TTC549 (cell line): ENCODE data around the gene HCK.
"Not testable (repeated sequence)": the region's sequence is repeated elsewhere in the genome, so short reads cannot be mapped to it uniquely, and the experiment has no call there.

Experiments
- FAIRE-seq: peaks from 2 replicates; lab custom pipeline; 2012; peaks lifted over from hg19 to GRCh38; lab: Jason Lieb, UNC

Gene HCK

GRCh38 chr20:32029561-32029960, 22.5 kb upstream of the HCK start:
- FAIRE-seq = no peak

GRCh38 chr20:32031007-32031958, 20.8 kb upstream of the HCK start:
- peak; percentile 23 for FAIRE-seq

DNA sequence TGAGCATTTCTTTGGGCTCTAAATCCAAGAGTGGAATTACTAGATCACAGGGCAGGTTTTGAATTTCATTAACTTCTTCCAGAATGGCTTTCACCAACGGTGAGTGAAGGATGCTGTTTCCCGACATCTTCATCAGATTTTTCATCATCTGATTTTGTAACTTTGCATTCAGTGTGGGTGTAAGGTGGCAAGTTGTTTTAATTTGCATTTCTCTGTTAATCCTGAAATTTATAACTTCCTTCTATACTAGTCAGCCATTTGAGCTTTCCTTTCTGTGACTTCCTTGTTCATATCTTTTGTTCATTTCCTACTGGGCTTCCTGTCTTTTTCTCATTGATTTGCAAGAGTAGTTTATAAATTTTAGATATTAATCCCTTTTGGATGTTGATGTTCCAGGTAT, 18.7 kb upstream of the HCK start:
- FAIRE-seq = no peak

- FAIRE-seq = not testable (repeated sequence)
Observed at GRCh38 chr20:32033721-32034120, 18.3 kb upstream of the HCK start.

DNA sequence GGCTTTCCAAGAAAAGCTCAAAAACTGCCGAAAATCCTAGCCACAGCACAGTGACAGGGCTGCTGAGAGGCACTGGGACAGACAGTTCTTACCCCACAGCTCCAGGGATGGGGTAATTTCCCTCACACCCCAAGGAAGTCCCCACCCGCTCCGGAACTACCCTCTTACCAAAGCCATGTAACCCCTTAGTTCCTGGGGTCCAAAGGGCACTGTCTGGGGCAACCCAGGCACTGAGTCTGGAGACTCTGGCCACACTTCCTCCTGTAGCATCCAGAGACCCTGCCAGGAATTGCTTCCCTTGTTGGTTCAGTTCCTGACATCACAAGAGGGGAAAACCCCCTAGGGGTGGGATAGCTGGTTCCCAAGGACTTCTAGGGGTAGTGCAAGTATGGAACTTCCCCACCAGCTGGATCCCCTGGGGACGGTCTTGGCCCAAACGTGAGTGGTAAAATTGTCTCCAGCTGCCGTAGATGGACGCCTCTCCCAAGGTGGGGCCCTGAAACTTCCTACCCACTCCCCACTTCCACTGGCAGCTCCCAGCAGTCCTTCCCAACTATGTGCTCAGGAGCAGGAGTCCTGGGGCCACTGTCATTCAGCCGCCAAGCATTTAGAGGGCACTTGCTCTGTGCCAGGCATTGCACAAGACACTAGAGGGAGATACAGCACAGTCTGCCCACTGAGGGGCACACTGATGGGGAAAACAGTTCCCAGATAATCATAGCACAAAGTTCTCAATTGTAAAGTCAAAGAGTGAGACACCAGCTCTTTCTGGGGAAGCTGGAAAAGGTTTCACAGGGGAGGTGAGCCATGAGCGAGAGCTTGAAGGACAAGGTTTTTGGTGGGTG, 17.2 kb upstream of the HCK start:
- no peak for FAIRE-seq

DNA sequence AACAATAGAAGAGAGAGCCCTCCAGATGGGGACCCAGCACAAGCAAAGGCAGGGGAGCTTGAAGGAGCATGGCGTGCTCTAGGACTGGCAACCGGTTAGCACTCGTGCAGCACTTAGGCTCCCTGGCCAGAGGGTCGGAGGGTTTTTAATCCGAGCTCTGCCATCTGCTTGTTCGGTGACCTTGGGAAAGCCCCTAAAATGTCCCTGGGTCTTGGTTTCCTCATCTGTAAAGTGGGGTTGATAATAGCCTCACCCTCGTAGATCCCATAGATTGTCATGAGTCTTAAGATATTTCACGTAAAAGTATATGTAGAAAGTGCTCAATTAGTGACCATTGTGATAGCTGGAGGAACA, 16.6 kb upstream of the HCK start:
- no peak for FAIRE-seq

- FAIRE-seq = no peak
Observed at GRCh38 chr20:32036252-32036651, 15.8 kb upstream of the HCK start.

DNA sequence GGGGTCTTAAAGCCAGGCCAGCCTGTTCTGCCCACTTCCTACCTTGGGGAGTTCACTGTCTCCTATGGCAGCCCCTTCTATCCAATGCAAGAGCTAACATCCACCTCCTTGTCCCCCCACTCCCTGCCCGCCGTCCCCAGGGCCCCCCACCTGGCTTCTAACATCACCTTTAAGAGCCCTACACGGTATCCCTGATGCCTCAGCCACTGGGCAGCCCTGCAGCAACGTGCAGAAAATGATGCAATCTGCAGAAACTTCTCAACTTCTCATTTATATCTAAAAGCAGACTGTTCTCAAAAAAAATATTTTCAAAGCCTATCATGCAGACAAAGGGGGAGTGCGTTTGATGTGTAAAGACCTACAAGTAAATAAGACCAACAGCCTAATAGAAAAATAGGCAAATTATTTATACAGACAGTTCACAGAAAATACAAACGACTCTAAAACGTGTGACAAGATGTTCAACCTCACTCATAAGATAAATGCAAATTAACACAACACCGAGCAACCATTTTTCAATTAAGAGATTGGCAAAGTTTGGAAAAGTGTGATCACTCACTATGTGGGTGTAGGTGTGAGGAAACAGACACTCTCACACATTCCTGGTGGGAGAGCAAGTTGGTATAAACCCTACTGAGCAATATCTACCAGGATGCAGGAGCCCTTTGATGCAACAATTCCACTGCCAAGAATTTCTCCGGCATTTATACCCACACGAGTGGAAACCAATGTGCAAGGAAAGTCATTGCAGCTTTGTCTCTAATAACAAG, 15.1 kb upstream of the HCK start:
- no peak for FAIRE-seq

- FAIRE-seq = no peak
Observed at GRCh38 chr20:32037929-32038328, 14.1 kb upstream of the HCK start.

DNA sequence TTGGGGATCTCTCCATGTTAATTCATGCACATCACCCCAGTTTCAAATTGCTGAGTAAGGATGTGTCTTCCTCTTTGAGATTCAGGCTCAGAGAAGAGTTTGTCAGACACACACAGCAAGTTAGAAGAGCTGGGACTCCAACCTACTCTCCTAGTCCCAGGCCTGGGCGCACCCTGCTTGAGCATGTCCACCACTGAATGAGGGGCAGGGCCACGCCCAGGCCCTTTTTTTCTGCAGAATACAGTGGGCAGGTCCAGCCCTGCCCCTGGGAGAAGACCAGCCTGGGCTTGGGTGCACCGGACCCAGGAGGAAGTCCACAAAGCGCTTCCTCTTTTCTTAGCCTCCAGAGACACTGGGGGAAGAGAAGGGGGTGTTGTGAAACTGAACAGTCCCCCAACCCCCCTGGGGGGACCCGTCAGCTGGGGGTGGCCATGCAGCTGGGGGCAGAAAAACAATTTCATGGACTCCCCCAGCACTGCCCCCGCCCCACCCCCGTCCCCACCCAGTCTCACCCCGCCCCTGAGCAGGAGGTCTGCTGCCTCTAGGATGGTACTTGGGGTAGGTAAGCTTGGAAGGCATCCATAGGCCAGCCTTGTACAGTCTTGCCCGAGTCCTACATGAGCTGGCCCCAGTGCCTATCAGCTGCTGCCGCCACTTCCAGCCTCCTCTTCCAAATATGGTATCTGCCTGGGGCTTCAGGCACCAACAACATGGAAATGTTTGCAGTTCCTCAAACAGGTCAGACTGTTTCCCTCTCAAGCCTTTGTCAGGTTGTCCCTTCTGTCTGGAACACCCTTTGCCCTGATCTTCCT, 11.7 kb upstream of the HCK start:
- no peak for FAIRE-seq

DNA sequence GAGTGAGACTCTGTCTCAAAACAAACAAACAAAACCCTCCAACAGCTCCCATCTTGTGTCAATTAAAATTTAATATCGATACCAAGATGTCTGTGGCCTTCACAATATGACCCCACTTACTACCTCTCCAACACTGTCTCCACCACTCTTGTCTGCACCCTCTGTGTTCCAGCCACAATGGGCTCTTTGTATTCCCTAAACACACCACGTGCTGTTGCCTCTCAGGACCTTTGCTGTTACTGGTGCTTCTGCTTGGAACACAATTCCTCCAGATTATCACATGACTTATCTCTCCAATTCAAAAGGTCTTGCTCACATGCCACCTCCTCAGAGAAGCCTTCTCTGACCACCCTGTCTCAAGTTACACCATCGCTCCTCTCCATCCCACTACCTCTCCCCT, 6.0 kb upstream of the HCK start:
- no peak for FAIRE-seq

DNA sequence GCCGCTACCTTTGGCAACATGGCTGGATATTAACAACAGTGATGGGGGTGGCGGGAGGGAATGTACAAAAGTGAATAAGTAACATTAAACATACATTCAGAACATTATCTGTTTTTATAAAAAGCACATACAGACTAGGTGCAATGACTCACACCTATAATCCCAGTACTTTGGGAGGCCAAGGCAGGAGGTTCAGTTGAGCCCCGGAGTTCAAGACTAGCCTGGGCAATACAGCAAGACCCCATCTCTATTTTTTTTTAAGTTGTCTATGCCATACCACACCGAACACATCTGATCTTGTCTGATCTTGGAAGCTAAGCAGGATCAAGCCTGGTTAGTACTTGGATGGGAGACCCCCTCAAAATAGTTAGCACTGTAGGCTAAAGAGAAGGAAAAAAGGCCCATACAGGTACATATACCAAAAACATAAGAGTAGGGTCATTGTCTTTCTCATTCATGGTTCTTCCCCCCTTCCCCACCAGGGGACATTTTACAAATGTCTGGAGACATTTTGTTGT, 1.7 kb upstream of the HCK start:
- no peak for FAIRE-seq

- FAIRE-seq = no peak
Observed at GRCh38 chr20:32050851-32051556, 1.0 kb upstream of the HCK start.

GRCh38 chr20:32051720-32052089, 337 bp upstream of the HCK start:
- no peak for FAIRE-seq

DNA sequence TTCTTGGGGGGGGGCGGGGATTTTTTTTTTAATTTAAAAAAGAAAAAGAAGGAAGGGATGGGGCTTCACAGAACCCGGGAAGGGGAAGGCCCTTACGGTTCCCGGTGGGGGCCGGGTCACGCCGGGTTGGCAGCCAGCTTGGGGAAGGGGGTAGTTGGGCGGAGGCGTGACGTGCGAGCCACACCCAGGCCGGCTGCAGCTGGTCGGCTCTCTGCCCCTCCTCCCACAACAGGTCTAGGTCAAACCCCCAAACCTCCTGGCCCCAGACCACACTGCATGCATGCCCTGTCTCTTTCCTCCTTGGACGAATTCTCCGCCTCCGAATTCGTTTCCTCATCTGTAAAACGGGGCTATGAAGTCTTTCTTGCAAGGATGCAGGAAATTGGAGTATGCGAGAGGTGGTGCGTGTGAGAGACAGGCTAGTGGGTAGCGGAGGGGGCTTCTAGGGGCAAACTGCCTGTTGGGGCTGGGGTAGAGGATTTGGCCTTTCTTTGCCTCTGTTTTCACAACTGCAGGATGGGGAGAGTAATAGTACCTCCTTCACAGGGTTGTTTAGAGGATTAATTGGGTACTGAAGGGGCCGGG, 828 bp downstream of the HCK start:
- no peak for FAIRE-seq

DNA sequence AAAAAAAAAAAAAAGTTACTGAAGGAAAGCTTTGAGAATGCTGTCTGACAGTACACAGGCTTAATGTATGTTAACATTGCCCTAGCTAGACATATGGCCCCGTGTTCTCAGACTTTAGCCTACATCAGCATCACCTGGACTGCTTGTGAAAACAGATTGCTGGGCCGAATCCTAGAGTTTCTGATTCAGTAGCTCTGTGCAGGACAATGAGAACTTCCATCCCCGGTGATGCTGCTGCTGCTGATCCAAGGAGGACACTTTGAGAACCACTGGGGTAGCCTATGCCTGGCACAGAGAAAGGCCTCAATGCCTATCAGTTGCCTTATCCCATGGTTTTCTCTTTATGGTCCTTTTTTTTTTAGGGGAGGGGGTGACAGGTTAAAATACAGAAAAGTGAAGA, 1.6 kb downstream of the HCK start:
- no peak for FAIRE-seq

DNA sequence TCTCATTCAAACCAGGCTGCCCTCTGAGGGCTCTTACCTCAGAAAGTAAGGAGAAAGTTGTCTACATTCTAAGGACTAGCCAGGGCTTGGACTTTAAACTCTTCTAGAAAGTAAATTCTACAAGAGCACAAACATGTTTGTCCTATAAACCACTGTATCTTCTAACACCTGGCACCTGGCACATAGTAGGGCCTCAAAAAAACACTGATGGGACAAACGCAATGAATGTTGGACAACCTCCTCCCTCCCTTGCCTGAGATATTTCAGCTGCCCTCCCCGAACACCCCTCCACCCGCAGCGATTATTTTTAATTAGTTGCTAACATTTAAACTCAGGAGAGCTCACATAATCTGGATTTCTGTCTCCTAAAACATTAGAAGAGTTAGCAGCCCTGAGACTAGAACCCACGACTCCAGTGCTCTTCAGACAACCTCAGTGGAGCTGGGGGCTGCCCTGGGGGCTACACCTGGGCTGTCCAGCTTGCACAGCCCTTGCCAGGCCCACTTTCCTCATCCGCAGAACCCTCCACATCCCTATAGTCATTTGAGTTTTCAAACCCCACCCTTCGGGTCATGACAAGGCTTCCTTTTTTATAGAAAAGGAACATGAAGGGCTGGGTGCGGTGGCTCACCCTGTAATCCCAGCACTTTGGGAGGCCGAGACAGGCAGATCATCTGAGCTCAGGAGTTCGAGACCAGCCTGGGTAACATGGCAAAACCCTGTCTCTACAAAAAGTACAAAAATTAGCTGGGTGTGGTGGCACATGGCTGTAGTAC, 4.9 kb downstream of the HCK start:
- FAIRE-seq = no peak

DNA sequence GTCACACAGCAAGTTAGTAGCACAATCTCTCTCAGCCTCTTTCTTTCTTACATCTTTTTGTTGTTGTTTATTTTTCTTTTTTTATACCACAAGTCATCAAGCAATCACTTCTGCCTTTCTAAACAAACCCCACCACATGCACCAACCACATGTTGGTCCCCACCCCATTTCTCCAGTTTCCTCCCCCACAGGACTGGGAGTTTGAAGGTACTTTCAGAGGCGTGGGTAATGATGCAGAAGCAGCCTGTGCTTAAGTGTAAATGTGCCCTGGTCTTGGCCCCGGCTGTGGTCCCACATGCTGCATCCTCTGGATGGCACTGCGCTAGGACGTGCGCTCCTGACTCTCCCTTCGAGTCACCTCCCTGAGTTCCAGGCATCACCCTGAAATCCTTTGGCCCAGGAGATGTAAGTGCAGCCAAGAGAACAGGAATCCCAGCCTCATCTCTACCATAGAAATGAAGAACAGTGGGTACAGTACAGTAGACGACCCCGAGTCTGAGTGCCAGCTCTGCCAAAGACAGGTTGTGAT, 5.7 kb downstream of the HCK start:
- FAIRE-seq = no peak

DNA sequence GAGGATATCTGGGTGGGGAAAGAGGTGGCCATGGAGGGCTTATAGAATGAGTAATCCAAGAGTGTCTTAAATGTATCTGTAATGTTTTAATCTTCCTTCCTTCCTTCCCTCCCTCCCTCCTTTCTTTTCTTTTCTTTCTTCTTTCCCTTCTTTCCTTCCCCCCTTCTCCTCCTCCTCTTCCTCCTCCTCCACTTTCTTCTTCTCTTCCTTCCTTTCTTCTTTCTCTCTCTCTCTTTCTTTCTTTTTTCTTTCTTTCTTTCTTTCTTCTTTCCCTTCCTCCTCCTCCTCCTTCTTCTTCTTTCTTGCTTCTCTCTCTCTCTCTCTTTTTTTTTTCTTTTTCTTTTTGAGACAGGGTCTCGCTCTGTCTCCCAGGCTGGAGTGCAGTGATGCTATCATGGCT, 7.1 kb downstream of the HCK start:
- FAIRE-seq = no peak

- no peak for FAIRE-seq
Observed at GRCh38 chr20:32062776-32063170, 10.7 kb downstream of the HCK start.
